ENCODE results near the gene RPTOR. TPM values are rescaled to one million over a fixed set of nuclear protein-coding genes. Genes with fewer than 3 reads are reported as not detected.

Gene RPTOR
- total RNA-seq, 4 donors from 2014 or later: 18.7 to 35.4 (median 21.0) TPM

GRCh38 chr17:80625627-80626026 lies 81.0 kb downstream of the RPTOR start:
- TF ChIP-seq, protein P1, sequence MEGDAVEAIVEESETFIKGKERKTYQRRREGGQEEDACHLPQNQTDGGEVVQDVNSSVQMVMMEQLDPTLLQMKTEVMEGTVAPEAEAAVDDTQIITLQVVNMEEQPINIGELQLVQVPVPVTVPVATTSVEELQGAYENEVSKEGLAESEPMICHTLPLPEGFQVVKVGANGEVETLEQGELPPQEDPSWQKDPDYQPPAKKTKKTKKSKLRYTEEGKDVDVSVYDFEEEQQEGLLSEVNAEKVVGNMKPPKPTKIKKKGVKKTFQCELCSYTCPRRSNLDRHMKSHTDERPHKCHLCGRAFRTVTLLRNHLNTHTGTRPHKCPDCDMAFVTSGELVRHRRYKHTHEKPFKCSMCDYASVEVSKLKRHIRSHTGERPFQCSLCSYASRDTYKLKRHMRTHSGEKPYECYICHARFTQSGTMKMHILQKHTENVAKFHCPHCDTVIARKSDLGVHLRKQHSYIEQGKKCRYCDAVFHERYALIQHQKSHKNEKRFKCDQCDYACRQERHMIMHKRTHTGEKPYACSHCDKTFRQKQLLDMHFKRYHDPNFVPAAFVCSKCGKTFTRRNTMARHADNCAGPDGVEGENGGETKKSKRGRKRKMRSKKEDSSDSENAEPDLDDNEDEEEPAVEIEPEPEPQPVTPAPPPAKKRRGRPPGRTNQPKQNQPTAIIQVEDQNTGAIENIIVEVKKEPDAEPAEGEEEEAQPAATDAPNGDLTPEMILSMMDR (IDR thresholded peaks at IDR 0.05; ENCODE audit: low read depth): no peak

- TF ChIP-seq, protein P1 (IDR thresholded peaks at IDR 0.05; ENCODE audit: low read depth): no peak
Measured at GRCh38 chr17:80629298-80630028, 84.8 kb downstream of the RPTOR start.

DNA sequence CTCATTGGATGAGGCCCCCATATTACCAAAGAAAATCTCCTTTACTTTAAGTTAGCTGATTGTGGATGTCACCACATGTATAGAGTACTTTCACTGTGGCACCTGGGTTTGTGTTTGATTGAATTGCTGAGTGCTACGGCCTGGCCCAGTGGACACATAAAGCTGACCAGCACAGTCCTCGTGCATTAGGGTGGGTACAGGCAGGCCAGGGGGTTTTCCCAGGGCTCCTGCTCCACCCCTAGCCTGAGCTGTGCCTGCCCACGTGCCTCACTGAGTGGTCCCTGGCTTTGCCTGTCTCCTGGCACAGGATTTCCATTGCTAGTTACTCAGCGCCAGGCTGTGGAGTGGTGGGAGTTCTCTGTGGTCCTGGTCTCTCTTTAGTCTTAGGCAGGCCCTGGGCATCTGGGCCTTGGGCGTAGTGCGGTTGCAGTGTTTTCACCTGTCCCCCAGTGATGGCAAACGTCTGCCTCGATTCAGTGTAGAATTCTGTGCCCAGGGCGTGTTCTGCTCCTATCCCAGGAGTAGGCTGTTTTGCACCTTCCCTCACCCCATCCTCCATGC lies 86.0 kb downstream of the RPTOR start:
- TF ChIP-seq, protein P1 (IDR thresholded peaks at IDR 0.05; ENCODE audit: low read depth): no peak

GRCh38 chr17:80631142-80632045 lies 86.8 kb downstream of the RPTOR start:
- TF ChIP-seq, protein P1 (IDR thresholded peaks at IDR 0.05; ENCODE audit: low read depth): no peak

GRCh38 chr17:80632046-80632581 lies 87.5 kb downstream of the RPTOR start:
- TF ChIP-seq, protein P1 (IDR thresholded peaks at IDR 0.05; ENCODE audit: low read depth): no peak

- TF ChIP-seq, protein P1 (IDR thresholded peaks at IDR 0.05; ENCODE audit: low read depth): no peak
Measured at GRCh38 chr17:80633207-80633606, 88.6 kb downstream of the RPTOR start.
